ENCODE measurements around the gene GALT. TPM values are rescaled to one million over a fixed set of nuclear protein-coding genes. Genes with fewer than 3 reads are reported as not detected.
A peak's percentile ranks its signal among the peaks of the same experiment; 100 is the strongest.

Gene GALT
- total RNA-seq, 1 experiment from 2014 or later: 7.6 TPM

DNA sequence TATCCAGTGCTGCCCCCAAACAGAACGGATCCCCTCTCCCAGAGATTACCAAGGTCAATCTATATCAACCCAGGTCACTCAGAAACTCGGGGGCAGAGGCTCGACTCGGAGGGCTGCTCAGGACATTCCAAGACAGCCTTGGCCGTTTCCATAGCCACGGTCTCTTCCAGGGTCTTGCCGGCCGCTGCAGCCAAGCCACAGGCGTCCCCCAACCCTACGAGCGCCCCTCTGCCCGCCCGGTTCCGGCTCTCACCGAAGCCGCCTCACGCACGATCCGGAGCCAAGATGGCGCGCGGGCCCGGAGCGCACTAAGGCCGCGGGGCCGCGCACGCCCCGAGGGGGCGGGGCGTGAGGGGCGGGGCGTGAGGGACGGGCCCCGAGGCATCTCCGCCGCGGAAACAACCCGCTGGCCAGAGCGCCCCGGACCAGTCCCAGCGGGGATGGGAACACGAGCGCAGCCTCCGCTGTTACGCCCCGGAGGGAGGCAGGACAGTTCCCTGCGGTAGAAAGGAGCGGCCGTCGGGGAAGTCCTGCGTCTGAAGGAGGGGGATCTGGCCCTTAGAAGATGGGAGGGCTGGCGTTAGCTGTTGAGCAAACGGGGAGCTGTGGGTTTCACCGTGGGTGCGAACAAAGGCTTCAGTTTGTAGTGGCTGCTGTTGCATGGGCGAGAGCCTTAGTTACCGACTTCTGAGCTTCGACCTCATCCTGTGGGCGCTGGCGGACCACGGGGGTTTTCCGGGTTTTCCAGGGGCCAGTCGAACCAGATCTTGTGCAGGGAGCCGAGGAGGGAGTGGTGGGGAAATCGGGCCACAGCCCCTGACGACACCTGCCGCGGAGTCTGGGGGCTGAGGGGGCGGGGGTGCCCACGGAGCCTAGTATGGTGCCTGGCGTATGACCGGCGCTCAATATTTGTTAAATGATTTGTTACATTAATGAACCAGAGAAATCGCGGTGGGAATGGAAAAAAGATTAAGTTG, 34.4 kb upstream of the GALT start, which contains the start of gene RPP25L:
Gene RPP25L, minus strand, starts transcription at position 287 of the 977 bp plus-strand sequence. CDS start 801 bp downstream, outside the sequence.
- peak within 1 kb of the TSS; percentile 88 for H2AFZ ChIP-seq (ENCODE audit: low read length)
- peak; percentile 86 for DNase-seq
- TSS peak; percentile 78 for BruUV-seq (replicated peaks)
- H3K36me3 ChIP-seq (ENCODE audit: low read depth, low read length): no peaks in the 10 kb centered on the region
- no peaks in the 10 kb centered on the region for H4K20me1 ChIP-seq (ENCODE audit: low read length)
- H3K4me3 ChIP-seq (ENCODE audit: low read length): peak within 1 kb of the TSS; percentile 87
- ATAC-seq: peak; percentile 91
- H3K9me2 ChIP-seq (replicated peaks; ENCODE audit: low read length): no peaks in the 10 kb centered on the region
- TF ChIP-seq EZH2phosphoT487 (IDR thresholded peaks at IDR 0.05; ENCODE audit: borderline replicate concordance, low read length): no peak
- no peak for TF ChIP-seq EZH2 (IDR thresholded peaks at IDR 0.05; ENCODE audit: low read length, unreplicated experiment)
- no peaks in the 10 kb centered on the region for H3K9me3 ChIP-seq (ENCODE audit: low read length)
- H3F3A ChIP-seq (ENCODE audit: low read length, unreplicated experiment): no peaks in the 10 kb centered on the region
- POLR2A ChIA-PET (ENCODE audit: unreplicated experiment): no interaction called here
- intact Hi-C loops (cut with micrococcal nuclease): loop anchor here (1.0 kb wide), 1 partner anchor 8 kb away; the partner anchor contains the start of gene DCTN3
- H3K27me3 ChIP-seq (ENCODE audit: low read length): no peaks in the 10 kb centered on the region
- H3K9ac ChIP-seq (ENCODE audit: low read length): peak within 1 kb of the TSS; percentile 97
- peaks cover 15% of the 10 kb centered on the region; the same call in 1 of the 2 replicates for H3K4me1 ChIP-seq (ENCODE audit: insufficient read depth, low read length)
- peak within 1 kb of the TSS; percentile 96 for H3K4me2 ChIP-seq (ENCODE audit: low read length)
- peaks cover 18% of the 10 kb centered on the region for H3K79me2 ChIP-seq (ENCODE audit: low read length)
- CTCF ChIA-PET: interaction anchor here (0.7 kb wide), 1 partner anchor 17 kb away, joined by 4 read pairs; the partner anchor contains the start of gene ARID3C
- H3K27ac ChIP-seq (ENCODE audit: low read length): peak within 1 kb of the TSS; percentile 32; the same call in 1 of the 2 replicates

DNA sequence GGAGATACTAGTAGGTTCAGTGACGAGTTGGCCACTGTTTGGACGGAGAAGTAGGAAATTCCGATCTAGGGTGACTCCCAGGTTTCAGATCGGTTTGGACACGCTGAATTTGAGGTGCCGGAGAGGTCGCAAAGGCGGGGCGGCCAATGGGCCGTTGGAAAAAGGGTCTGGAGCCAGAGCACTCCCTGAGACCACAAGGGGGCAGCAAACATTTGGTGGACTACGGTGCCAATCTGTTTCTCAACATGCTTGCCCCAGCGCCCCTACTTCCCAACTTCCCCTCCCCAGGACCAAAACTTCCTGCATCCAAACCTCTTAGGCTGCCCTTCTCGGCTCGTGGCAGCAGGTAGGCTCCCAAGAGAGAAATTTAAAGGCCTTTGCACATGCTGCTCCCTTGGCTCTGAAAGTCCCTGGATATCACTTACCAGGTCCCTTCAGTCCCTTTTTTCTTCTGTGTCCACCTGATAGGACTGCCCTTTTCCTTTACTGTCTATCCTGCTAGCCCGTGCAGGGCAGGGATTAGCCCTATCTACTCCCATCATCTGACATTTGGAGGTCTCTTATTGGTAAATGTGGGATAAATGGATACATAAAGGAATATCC, 33.6 kb upstream of the GALT start:
- Histone ChIP-seq H3K4me3 (ENCODE audit: low read length) (peak overlapping the region; percentile 87), H3K36me3 (ENCODE audit: low read depth, low read length) (no peaks in the 10 kb centered on the region), H3F3A (ENCODE audit: low read length, unreplicated experiment) (no peaks in the 10 kb centered on the region), H3K9me2 (replicated peaks; ENCODE audit: low read length) (no peaks in the 10 kb centered on the region), H3K4me1 (ENCODE audit: insufficient read depth, low read length) (peaks cover 15% of the 10 kb centered on the region; the same call in 1 of the 2 replicates), H3K27ac (ENCODE audit: low read length) (no peak overlapping the region), H3K79me2 (ENCODE audit: low read length) (peaks cover 18% of the 10 kb centered on the region), H3K9me3 (ENCODE audit: low read length) (no peaks in the 10 kb centered on the region), H4K20me1 (ENCODE audit: low read length) (no peaks in the 10 kb centered on the region), H3K9ac (ENCODE audit: low read length) (peak overlapping the region; percentile 97), H3K4me2 (ENCODE audit: low read length) (peak overlapping the region; percentile 96), H2AFZ (ENCODE audit: low read length) (peak overlapping the region; percentile 88), H3K27me3 (ENCODE audit: low read length) (no peaks in the 10 kb centered on the region)
- ATAC-seq (peak; percentile 70), DNase-seq (peak; percentile 74)
- intact Hi-C loops (cut with micrococcal nuclease): loop anchor here (1.0 kb wide), 2 partner anchors 7 to 21 kb away; partner anchors contain the start of gene DCTN3
- no TSS peak for BruUV-seq (replicated peaks)
- CTCF ChIA-PET: interaction anchor here (0.7 kb wide), 1 partner anchor 16 kb away, joined by 4 read pairs; the partner anchor contains the start of gene ARID3C
- TF ChIP-seq EZH2phosphoT487 (IDR thresholded peaks at IDR 0.05; ENCODE audit: borderline replicate concordance, low read length): no peak
- TF ChIP-seq, protein P1, sequence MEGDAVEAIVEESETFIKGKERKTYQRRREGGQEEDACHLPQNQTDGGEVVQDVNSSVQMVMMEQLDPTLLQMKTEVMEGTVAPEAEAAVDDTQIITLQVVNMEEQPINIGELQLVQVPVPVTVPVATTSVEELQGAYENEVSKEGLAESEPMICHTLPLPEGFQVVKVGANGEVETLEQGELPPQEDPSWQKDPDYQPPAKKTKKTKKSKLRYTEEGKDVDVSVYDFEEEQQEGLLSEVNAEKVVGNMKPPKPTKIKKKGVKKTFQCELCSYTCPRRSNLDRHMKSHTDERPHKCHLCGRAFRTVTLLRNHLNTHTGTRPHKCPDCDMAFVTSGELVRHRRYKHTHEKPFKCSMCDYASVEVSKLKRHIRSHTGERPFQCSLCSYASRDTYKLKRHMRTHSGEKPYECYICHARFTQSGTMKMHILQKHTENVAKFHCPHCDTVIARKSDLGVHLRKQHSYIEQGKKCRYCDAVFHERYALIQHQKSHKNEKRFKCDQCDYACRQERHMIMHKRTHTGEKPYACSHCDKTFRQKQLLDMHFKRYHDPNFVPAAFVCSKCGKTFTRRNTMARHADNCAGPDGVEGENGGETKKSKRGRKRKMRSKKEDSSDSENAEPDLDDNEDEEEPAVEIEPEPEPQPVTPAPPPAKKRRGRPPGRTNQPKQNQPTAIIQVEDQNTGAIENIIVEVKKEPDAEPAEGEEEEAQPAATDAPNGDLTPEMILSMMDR (conservative IDR thresholded peaks at IDR 0.05; ENCODE audit: low read depth, low read length): peak; percentile 71
- TF ChIP-seq EZH2 (IDR thresholded peaks at IDR 0.05; ENCODE audit: low read length, unreplicated experiment): no peak
- POLR2A ChIA-PET (ENCODE audit: unreplicated experiment): no interaction called here

DNA sequence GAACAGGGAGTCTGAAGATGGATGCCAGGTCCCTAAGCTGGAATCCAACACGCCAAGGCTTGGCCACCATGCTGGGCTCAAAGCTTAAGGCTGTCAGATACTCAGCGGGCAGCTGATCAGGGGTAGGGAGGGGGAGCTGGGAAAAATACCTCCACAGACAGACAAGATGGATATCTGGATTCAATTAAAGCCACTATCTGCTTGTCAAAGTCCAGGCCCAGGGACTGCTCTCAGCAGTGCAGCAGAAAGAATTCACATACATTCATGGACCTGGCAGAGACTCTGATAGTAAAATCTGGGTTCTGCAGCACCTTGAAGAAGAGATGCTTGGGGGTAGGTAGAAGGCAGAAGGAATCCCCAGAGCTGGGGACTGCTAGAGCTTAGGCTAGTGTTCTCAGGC, 31.3 kb upstream of the GALT start:
- Histone ChIP-seq H4K20me1 (ENCODE audit: low read length) (no peaks in the 10 kb centered on the region), H3K27me3 (ENCODE audit: low read length) (no peaks in the 10 kb centered on the region), H3F3A (ENCODE audit: low read length, unreplicated experiment) (no peaks in the 10 kb centered on the region), H3K4me1 (ENCODE audit: insufficient read depth, low read length) (peaks cover 23% of the 10 kb centered on the region; the same call in 1 of the 2 replicates), H2AFZ (ENCODE audit: low read length) (no peak overlapping the region), H3K36me3 (ENCODE audit: low read depth, low read length) (no peaks in the 10 kb centered on the region), H3K4me3 (ENCODE audit: low read length) (no peak overlapping the region), H3K27ac (ENCODE audit: low read length) (no peak overlapping the region), H3K79me2 (ENCODE audit: low read length) (peaks cover 24% of the 10 kb centered on the region), H3K9ac (ENCODE audit: low read length) (no peak overlapping the region), H3K9me3 (ENCODE audit: low read length) (no peaks in the 10 kb centered on the region), H3K4me2 (ENCODE audit: low read length) (no peak overlapping the region), H3K9me2 (replicated peaks; ENCODE audit: low read length) (no peaks in the 10 kb centered on the region)
- intact Hi-C loops (cut with micrococcal nuclease): no loop called here
- BruUV-seq (replicated peaks): no TSS peak
- POLR2A ChIA-PET (ENCODE audit: unreplicated experiment): no interaction called here
- TF ChIP-seq EZH2phosphoT487 (IDR thresholded peaks at IDR 0.05; ENCODE audit: borderline replicate concordance, low read length) (no peak), EZH2 (IDR thresholded peaks at IDR 0.05; ENCODE audit: low read length, unreplicated experiment) (no peak)
- TF ChIP-seq, protein P1 (conservative IDR thresholded peaks at IDR 0.05; ENCODE audit: low read depth, low read length): no peak
- DNase-seq: no peak
- CTCF ChIA-PET: no interaction called here
- ATAC-seq: no peak

Measured in PC-3 (cell line).